ENCODE data around the gene SLC66A2. TPM values are rescaled to one million over a fixed set of nuclear protein-coding genes. Genes with fewer than 3 reads are reported as not detected.

The SLC66A2 gene
- total and polyA plus RNA-seq, 7 donors = 27.3 to 59.4 (median 33.2) TPM

DNA sequence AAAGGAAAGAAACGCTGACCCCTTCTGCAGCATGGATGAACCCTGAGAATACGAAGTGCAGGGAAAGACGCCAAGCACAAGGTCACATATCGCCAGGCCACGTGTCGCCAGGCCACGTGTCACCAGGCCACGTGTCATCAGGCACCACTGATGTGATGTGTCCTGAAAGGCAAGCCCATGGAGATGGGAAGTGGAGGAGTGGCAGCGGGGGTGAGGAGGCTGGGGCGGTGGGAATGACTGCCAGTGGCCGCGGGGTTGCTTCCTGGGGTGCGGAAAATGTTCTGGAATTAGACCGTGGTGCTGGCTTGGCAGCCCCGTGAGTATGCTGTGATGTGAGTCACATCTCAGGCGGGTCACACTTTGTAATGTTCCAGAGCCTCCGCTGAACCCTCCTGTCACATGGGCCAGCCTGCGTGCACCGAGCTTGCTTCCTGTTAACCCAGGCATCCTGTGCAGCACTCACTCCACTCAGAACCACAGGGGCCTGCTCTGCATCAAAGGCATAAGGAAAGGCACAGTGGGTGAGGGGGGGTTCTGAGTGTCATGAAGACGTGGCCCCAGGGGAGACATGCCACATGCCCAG, 39.0 kb downstream of the SLC66A2 start:
- Histone ChIP-seq H3K27ac (no peak overlapping the region), H3K27me3 (no peaks in the 10 kb centered on the region), H3K4me3 (no peak overlapping the region), H3K4me1 (no peaks in the 10 kb centered on the region), H3K9me3 (no peaks in the 10 kb centered on the region), H3K36me3 (peaks cover 0 to 49% (median 9%) of the 10 kb centered on the region in 4 donors)
- TF ChIP-seq, protein P1, sequence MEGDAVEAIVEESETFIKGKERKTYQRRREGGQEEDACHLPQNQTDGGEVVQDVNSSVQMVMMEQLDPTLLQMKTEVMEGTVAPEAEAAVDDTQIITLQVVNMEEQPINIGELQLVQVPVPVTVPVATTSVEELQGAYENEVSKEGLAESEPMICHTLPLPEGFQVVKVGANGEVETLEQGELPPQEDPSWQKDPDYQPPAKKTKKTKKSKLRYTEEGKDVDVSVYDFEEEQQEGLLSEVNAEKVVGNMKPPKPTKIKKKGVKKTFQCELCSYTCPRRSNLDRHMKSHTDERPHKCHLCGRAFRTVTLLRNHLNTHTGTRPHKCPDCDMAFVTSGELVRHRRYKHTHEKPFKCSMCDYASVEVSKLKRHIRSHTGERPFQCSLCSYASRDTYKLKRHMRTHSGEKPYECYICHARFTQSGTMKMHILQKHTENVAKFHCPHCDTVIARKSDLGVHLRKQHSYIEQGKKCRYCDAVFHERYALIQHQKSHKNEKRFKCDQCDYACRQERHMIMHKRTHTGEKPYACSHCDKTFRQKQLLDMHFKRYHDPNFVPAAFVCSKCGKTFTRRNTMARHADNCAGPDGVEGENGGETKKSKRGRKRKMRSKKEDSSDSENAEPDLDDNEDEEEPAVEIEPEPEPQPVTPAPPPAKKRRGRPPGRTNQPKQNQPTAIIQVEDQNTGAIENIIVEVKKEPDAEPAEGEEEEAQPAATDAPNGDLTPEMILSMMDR (IDR thresholded peaks at IDR 0.05) = no peak
- TF ChIP-seq POLR2A (IDR thresholded peaks at IDR 0.05) (no peak), EP300 (IDR thresholded peaks at IDR 0.05) (no peak), POLR2AphosphoS5 (IDR thresholded peaks at IDR 0.05) (no peak)
- WGBS, 2 donors = 85 to 95% methylated on average over 20 of the region's 20 CpGs
- DNase-seq = no peak
- intact Hi-C loops (cut with DNase I) = no loop called here

DNA sequence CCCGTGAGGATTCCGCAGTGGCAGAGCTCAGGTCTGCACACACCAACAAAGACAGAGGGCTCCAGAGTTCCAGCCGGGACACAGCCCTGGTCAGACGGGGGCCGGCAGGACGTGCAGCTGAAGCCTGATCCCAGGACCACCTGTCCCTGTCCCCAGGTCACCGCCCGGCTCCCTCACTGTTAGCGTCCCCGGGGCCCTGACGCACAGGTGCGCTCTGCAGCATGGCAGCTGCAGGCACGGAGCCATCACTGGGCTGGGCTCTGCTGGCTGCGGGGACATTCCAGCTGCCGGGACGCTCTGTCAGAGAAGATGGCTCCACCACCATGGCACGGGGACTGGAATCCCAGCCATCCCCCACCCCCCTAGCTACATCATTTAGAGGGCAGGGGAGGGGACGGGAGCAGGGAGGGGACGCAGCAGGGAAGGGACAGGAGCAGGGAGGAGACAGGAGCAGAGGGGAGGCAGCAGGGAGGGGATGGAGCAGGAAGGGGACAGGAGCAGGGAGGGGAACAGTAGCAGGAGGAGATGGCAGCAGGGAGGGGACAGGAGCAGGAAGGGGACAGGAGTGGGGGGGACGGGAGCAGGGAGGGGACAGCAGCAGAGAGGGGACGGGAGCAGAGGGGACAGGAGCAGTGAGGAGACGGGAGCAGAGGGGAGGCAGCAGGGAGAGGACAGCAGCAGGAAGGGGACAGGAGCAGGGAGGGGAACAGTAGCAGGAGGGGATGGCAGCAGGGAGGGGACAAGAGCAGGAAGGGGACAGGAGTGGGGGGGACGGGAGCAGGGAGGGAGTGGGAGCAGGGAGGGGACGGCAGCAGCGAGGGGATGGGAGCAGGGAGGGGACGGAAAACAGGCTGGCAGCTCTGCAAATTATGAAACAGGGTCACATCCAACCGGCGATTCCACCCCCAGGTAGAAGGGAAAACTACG, 39.8 kb downstream of the SLC66A2 start:
- H3K27me3 ChIP-seq = no peaks in the 10 kb centered on the region
- TF ChIP-seq EP300 (IDR thresholded peaks at IDR 0.05) (no peak), POLR2AphosphoS5 (IDR thresholded peaks at IDR 0.05) (no peak), POLR2A (IDR thresholded peaks at IDR 0.05) (no peak)
- TF ChIP-seq, protein P1 (IDR thresholded peaks at IDR 0.05) = no peak
- no peaks in the 10 kb centered on the region for H3K9me3 ChIP-seq
- WGBS, 2 donors = 93 to 95% methylated on average over 29 of the region's 29 CpGs
- no peak overlapping the region for H3K27ac ChIP-seq
- H3K4me3 ChIP-seq = no peak overlapping the region
- H3K36me3 ChIP-seq = peaks cover 0 to 42% (median 4%) of the 10 kb centered on the region in 4 donors
- H3K4me1 ChIP-seq = no peaks in the 10 kb centered on the region
- intact Hi-C loops (cut with DNase I) = no loop called here
- DNase-seq = peak; percentile 58

DNA sequence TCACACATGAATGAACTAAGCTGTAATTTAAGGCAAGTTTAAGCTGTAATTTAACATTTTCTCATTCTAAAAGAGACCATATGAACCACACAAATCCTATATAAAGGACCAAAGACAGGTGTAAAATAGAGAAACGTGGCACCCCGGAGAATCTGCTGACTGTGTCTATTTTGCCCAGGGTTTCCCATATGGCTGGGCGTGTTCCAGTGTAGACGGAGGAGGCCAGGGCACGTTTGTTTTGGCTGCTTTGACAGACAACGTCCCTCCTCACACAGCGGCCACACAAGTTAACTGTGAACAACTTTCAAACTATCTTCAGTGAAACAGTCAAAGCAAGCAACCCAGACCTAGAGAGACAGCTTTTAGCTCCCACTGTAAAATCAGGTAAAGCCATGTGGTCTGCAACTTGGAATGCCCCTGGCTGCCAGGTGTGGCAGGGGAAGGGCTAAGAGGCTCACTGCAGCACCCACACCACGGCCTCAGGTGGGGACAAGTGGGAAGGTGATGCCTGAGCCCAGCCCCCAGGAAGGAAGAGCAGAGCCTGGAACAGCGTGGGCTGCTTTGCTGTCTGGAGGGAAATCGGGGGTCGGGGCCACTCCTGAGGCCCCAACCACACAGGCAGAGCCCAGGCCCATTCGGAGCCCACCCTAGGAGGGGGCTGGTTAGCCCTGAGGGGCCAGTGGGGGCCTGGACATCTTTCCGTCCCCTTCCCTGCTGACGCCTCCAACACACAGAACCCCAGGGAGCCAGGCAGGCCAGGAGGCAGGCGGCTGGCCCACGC, 40.7 kb downstream of the SLC66A2 start:
- H3K36me3 ChIP-seq = peaks cover 0 to 34% (median 2%) of the 10 kb centered on the region in 4 donors
- H3K27ac ChIP-seq = no peak overlapping the region
- no peaks in the 10 kb centered on the region for H3K9me3 ChIP-seq
- WGBS, 2 donors = 84 to 89% methylated on average over 16 of the region's 16 CpGs
- no peaks in the 10 kb centered on the region for H3K4me1 ChIP-seq
- intact Hi-C loops (cut with DNase I) = no loop called here
- no peaks in the 10 kb centered on the region for H3K27me3 ChIP-seq
- no peak overlapping the region for H3K4me3 ChIP-seq
- DNase-seq = no peak
- TF ChIP-seq EP300 (IDR thresholded peaks at IDR 0.05) = no peak
- no peak for TF ChIP-seq POLR2A (IDR thresholded peaks at IDR 0.05)
- no peak for TF ChIP-seq POLR2AphosphoS5 (IDR thresholded peaks at IDR 0.05)
- TF ChIP-seq, protein P1 (IDR thresholded peaks at IDR 0.05) = no peak

DNA sequence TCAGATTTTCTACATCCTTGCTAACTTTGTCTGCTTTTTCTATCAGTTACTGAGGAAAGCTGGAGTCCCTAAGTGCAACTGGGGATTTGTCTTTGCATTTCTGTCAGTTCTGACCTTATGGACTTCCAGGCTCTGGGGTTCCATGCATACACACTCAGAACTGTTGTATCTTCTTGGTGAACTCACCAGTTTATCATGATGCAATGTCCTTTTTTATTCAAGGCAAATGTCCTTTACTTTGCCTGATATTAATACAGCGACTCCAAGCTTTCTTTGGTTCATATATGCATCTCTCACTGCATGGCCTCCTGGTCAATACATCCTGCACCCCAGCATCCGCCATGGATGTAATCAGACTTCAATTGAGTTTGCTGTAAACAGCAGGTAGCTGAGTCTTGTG, 44.7 kb downstream of the SLC66A2 start:
- DNase-seq = no peak
- no peaks in the 10 kb centered on the region for H3K4me1 ChIP-seq
- H3K36me3 ChIP-seq = peaks cover 0 to 25% (median 17%) of the 10 kb centered on the region in 4 donors
- intact Hi-C loops (cut with DNase I) = no loop called here
- no peak overlapping the region for H3K27ac ChIP-seq
- no peaks in the 10 kb centered on the region for H3K9me3 ChIP-seq
- TF ChIP-seq, protein P1 (IDR thresholded peaks at IDR 0.05) = no peak
- H3K27me3 ChIP-seq = no peaks in the 10 kb centered on the region
- no peak overlapping the region for H3K4me3 ChIP-seq
- 96 to 97% methylated on average over 2 of the region's 2 CpGs for WGBS, 2 donors

All from sigmoid colon (tissue), 7 donors.